Measurements from ENCODE around the gene PAIP2B. TPM values are rescaled to one million over a fixed set of nuclear protein-coding genes. Genes with fewer than 3 reads are reported as not detected.
"Not testable (repeated sequence)": the region's sequence is repeated elsewhere in the genome, so short reads cannot be mapped to it uniquely, and the experiment has no call there.

PAIP2B gene
- 30.7 TPM for total RNA-seq
- long read RNA-seq, full-length matches to known transcripts: 2 of 8 reads
- long read RNA-seq, partial matches to known transcripts: 0 of 8 reads
- long read RNA-seq, other reads (novel, unspliced or antisense): 6 of 8 reads

- peak; percentile 99 for DNase-seq (ENCODE audit: low spot score)
- intact Hi-C loops (cut with DNase I): loop anchor here (1.0 to 10.0 kb wide), 3 partner anchors 49 to 230 kb away; no protein-coding TSS in a partner anchor
Measured at GRCh38 chr2:71226965-71227560, at the start of gene PAIP2B. PAIP2B (minus strand) TSS chr2:71227103; CDS start chr2:71202589, 24,514 bp downstream.

- intact Hi-C loops (cut with DNase I): loop anchor here (1.0 to 5.0 kb wide), 2 partner anchors 34 to 50 kb away; no protein-coding TSS in a partner anchor
Measured at GRCh38 chr2:71275939-71276310, 49.0 kb upstream of the PAIP2B start.

GRCh38 chr2:71269511-71270090 lies 42.7 kb upstream of the PAIP2B start:
- intact Hi-C loops (cut with DNase I): no loop called here
- DNase-seq (ENCODE audit: low spot score): no peak

More at GRCh38 chr2:71275939-71276310, 49.0 kb upstream of the PAIP2B start:
- DNase-seq (ENCODE audit: low spot score): no peak

GRCh38 chr2:71263386-71263785 lies 36.5 kb upstream of the PAIP2B start:
- no peak for DNase-seq (ENCODE audit: low spot score)
- intact Hi-C loops (cut with DNase I): no loop called here

- intact Hi-C loops (cut with DNase I): no loop called here
- DNase-seq (ENCODE audit: low spot score): no peak
Measured at GRCh38 chr2:71261534-71261933, 34.6 kb upstream of the PAIP2B start.

GRCh38 chr2:71256421-71256820 lies 29.5 kb upstream of the PAIP2B start:
- intact Hi-C loops (cut with DNase I): no loop called here
- no peak for DNase-seq (ENCODE audit: low spot score)

GRCh38 chr2:71254776-71255175 lies 27.9 kb upstream of the PAIP2B start:
- no peak for DNase-seq (ENCODE audit: low spot score)
- intact Hi-C loops (cut with DNase I): no loop called here

GRCh38 chr2:71254078-71254477 lies 27.2 kb upstream of the PAIP2B start:
- intact Hi-C loops (cut with DNase I): no loop called here
- no peak for DNase-seq (ENCODE audit: low spot score)

GRCh38 chr2:71253476-71253875 lies 26.6 kb upstream of the PAIP2B start:
- no peak for DNase-seq (ENCODE audit: low spot score)
- intact Hi-C loops (cut with DNase I): no loop called here

GRCh38 chr2:71252862-71253261 lies 26.0 kb upstream of the PAIP2B start:
- DNase-seq (ENCODE audit: low spot score): no peak
- intact Hi-C loops (cut with DNase I): no loop called here

GRCh38 chr2:71250935-71251334 lies 24.0 kb upstream of the PAIP2B start:
- intact Hi-C loops (cut with DNase I): no loop called here
- peak; percentile 61 for DNase-seq (ENCODE audit: low spot score)

GRCh38 chr2:71244302-71244660 lies 17.4 kb upstream of the PAIP2B start:
- intact Hi-C loops (cut with DNase I): loop anchor here (5.0 kb wide), 1 partner anchor 33 kb away; no protein-coding TSS in a partner anchor
- no peak for DNase-seq (ENCODE audit: low spot score)

GRCh38 chr2:71243634-71244301 lies 16.9 kb upstream of the PAIP2B start:
- intact Hi-C loops (cut with DNase I): loop anchor here (5.0 kb wide), 1 partner anchor 34 kb away; no protein-coding TSS in a partner anchor

GRCh38 chr2:71240794-71241193 lies 13.9 kb upstream of the PAIP2B start:
- no peak for DNase-seq (ENCODE audit: low spot score)
- intact Hi-C loops (cut with DNase I): loop anchor here (5.0 kb wide), 1 partner anchor 37 kb away; no protein-coding TSS in a partner anchor

More at GRCh38 chr2:71243634-71244301, 16.9 kb upstream of the PAIP2B start:
- DNase-seq (ENCODE audit: low spot score): peak; percentile 83

- no peak for DNase-seq (ENCODE audit: low spot score)
- intact Hi-C loops (cut with DNase I): no loop called here
Measured at GRCh38 chr2:71238089-71238488, 11.2 kb upstream of the PAIP2B start.

GRCh38 chr2:71235930-71236587 lies 9.2 kb upstream of the PAIP2B start:
- no peak for DNase-seq (ENCODE audit: low spot score)
- intact Hi-C loops (cut with DNase I): no loop called here

GRCh38 chr2:71233072-71233471 lies 6.2 kb upstream of the PAIP2B start:
- intact Hi-C loops (cut with DNase I); DNase-seq (ENCODE audit: low spot score): not testable (repeated sequence)

GRCh38 chr2:71226096-71226964 lies 573 bp downstream of the PAIP2B start:
- intact Hi-C loops (cut with DNase I): loop anchor here (1.0 to 10.0 kb wide), 3 partner anchors 50 to 231 kb away; no protein-coding TSS in a partner anchor
- peak; percentile 78 for DNase-seq (ENCODE audit: low spot score)

- intact Hi-C loops (cut with DNase I): loop anchor here (1.0 to 10.0 kb wide), 4 partner anchors 106 to 282 kb away; partner anchors contain the start of gene ZNF638
- no peak for DNase-seq (ENCODE audit: low spot score)
Measured at GRCh38 chr2:71224935-71225334, 2.0 kb downstream of the PAIP2B start.

All from cardiac septum (tissue), 1 donor.